SK-N-MC (cell line): ENCODE measurements around the gene NAT14.
A peak's percentile ranks its signal among the peaks of the same experiment; 100 is the strongest.

Experiments
- DNase-seq: peaks from one replicate; pipeline ENCODE4 v3.0.0-alpha.2; 2011; ENCODE audit warnings: low read depth, low spot score
- H3K27ac ChIP-seq: fragments of 200-600 bp; sonication (generic); 2 replicates; pipeline ENCODE4 v1.5.1; 2016; ENCODE audit warnings: mixed run types
- H3K36me3 ChIP-seq: fragments of 200-600 bp; sonication (generic); 2 replicates; pipeline ENCODE4 v1.6.1; 2017; ENCODE audit warnings: antibody characterized with exemption, low read length, mixed read lengths; ENCODE audit not compliant: insufficient read depth
- H3K4me3 ChIP-seq: fragments of 200-600 bp; sonication (generic); 2 replicates; pipeline ENCODE4 v1.5.1; 2016
- H3K9ac ChIP-seq: fragments of 200-600 bp; sonication (generic); 2 replicates; pipeline ENCODE4 v1.8.0; 2017; ENCODE audit warnings: mixed run types, mixed read lengths; ENCODE audit not compliant: insufficient read length
- H3K9me3 ChIP-seq: fragments of 200-600 bp; sonication (generic); 2 replicates; pipeline ENCODE4 v1.6.1; 2017; ENCODE audit warnings: low read depth, mild to moderate bottlenecking, antibody characterized with exemption, low read length, moderate library complexity, mixed read lengths
- EZH2 ChIP-seq: fragments of 200-600 bp; sonication (generic); IDR thresholded peaks from one replicate; pipeline ENCODE4 v1.6.1; 2017; ENCODE audit warnings: antibody characterized with exemption
- FOXP2 ChIP-seq: optimal IDR thresholded peaks from 2 replicates; pipeline ENCODE3; 2011; ENCODE audit warnings: mild to moderate bottlenecking, moderate library complexity; ENCODE audit not compliant: insufficient read depth; ENCODE audit errors: extremely low read length, control extremely low read depth
- POLR2AphosphoS5 ChIP-seq: IDR thresholded peaks from 2 replicates; pipeline ENCODE4 v1.6.1; 2012; ENCODE audit warnings: mild to moderate bottlenecking, low read depth, low read length, borderline replicate concordance

Gene NAT14

DNA sequence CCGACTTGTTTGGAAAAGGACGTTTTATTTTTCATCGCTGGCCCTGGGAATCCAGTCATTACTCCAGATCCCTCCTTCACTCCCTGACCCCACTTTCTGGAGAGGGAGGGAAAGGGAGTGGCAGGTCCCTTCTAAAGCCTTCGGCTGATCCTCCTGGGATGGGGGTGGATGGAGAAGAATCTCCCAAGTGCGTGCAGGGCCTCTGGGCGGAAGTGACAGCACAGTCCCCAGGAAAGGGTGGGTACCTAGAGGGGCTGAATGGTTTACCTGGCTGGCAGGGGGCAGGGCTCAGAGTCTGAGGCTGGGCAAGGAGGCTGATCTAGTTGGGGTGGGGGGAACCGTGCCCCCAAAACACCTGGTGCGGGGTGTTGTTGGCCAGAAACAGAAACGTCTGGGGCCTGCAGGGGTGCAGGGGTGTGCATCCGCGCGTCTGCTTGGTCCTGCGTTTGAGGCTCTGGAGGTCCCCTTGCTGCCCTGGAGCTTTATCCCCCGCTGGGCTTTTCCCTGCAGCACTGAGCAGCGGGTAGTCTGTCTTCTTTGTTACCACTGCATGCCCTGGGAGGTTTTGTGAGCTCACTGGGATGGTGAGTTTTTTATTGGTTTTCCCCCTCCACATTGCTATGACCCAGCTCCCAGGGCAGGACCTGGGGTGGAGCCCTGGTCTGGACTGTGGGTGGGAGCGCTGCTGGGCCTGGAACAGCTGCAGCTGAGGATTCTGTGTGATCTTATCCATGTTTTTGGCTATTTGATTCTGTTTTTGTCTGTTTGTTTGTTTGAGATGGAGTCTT, 11.6 kb upstream of the NAT14 start:
- H3K9ac ChIP-seq, result no peak overlapping the region
- TF ChIP-seq FOXP2 (no peak), POLR2AphosphoS5 (no peak), EZH2 (no peak)
- H3K36me3 ChIP-seq, result no peaks in the 10 kb centered on the region
- no peak overlapping the region for H3K27ac ChIP-seq
- H3K9me3 ChIP-seq, result no peaks in the 10 kb centered on the region
- no peak overlapping the region for H3K4me3 ChIP-seq
- DNase-seq, result no peak

DNA sequence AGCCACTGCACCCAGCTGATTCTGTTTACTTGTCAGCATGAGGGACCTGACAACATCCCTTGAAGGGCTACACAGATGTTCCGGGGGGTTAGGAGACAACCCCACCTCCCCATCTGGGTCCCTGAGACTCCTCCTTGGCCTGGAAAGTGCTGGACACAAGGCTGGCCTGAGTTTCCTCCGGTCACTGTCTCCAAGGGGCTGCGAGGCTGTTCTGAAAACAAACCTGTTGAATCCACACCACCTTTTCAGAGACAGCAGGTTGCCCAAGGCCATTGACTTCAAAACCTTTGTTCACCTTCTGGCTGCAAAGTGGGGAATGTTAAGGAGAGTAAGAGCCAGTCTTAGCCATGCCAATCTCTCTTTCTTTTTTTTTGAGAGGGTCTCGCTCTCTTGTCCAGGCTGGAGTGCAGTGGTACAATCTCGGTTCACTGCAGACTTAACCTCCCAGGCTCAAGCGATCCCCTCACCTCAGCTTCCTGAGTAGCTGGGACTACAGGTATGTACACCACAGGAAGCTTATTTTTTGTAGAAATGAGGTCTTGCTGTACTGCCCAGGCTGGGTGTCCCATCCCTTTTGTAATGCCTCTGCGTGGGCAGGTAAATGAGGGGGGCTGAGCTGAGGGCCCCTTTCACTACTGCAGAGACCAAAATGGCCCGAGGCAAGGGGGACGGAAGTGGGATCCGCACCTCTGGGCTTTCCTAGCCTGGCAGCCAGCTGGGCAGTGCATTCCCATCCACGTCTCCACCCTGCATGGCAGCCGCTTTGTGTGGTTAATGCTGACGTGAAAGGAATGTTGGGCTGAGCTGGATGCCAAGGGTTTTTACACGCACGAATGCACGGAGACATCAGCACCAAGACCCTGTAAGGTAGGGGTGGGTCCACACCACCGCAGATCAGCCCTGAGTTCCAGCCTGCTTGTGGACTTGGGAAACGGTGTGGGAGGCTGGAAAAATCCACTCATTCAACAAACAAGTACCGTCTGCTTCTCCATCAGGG, 10.4 kb upstream of the NAT14 start:
- Histone ChIP-seq H3K27ac (no peak overlapping the region), H3K9me3 (no peaks in the 10 kb centered on the region), H3K36me3 (no peaks in the 10 kb centered on the region), H3K4me3 (no peak overlapping the region), H3K9ac (no peak overlapping the region)
- no peak for TF ChIP-seq POLR2AphosphoS5
- no peak for TF ChIP-seq FOXP2
- no peak for TF ChIP-seq EZH2
- no peak for DNase-seq

- H3K4me3 ChIP-seq, result peak within 1 kb of the TSS; percentile 89
- H3K36me3 ChIP-seq, result no peaks in the 10 kb centered on the region
- peak within 1 kb of the TSS; percentile 95 for H3K27ac ChIP-seq
- DNase-seq, result peak; percentile 89
- H3K9me3 ChIP-seq, result no peaks in the 10 kb centered on the region
- no peak for TF ChIP-seq FOXP2
- TF ChIP-seq POLR2AphosphoS5, result peak; percentile 58
- H3K9ac ChIP-seq, result peak within 1 kb of the TSS; percentile 88
Observed at GRCh38 chr19:55476100-55476775, 8.8 kb upstream of the NAT14 start, which contains the start of gene ZNF628. TSS of gene ZNF628 (plus strand) at chr19:55476617. CDS start at chr19:55479911, 3,294 bp downstream.

DNA sequence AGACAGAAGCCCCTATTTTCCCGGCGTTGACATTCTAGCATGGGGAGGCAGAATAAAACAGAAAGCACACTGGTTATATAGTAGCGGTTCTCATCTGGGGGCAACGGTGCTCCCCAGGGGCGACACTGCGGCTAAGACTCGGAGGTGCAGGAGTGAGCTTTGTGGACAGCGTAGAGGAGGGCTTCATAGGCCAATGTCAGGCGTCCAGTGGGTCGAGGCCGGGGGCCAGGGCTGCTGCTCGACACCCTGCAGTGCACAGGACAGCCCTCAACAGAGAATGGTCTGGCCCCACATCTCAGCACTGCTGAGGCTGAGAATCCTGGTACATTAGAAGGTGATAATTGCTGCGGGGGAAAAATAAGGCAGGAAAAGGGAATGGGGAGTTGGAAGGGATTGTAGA, 7.1 kb upstream of the NAT14 start:
- no peaks in the 10 kb centered on the region for H3K9me3 ChIP-seq
- H3K4me3 ChIP-seq, result peak overlapping the region; percentile 89
- DNase-seq, result no peak
- H3K9ac ChIP-seq, result peak overlapping the region; percentile 55
- TF ChIP-seq POLR2AphosphoS5 (no peak), FOXP2 (no peak), EZH2 (no peak)
- H3K36me3 ChIP-seq, result no peaks in the 10 kb centered on the region
- no peak overlapping the region for H3K27ac ChIP-seq

- H3K9me3 ChIP-seq, result no peaks in the 10 kb centered on the region
- H3K4me3 ChIP-seq, result no peak overlapping the region
- H3K36me3 ChIP-seq, result no peaks in the 10 kb centered on the region
- TF ChIP-seq POLR2AphosphoS5, result no peak
- no peak for TF ChIP-seq FOXP2
- TF ChIP-seq EZH2, result no peak
- DNase-seq, result no peak
- peak overlapping the region; percentile 55 for H3K9ac ChIP-seq
- H3K27ac ChIP-seq, result no peak overlapping the region
Observed at GRCh38 chr19:55478364-55478763, 6.6 kb upstream of the NAT14 start.

- H3K27ac ChIP-seq, result no peak overlapping the region
- no peak overlapping the region for H3K9ac ChIP-seq
- no peaks in the 10 kb centered on the region for H3K36me3 ChIP-seq
- no peaks in the 10 kb centered on the region for H3K9me3 ChIP-seq
- TF ChIP-seq FOXP2 (no peak), EZH2 (no peak), POLR2AphosphoS5 (no peak)
- no peak for DNase-seq
- no peak overlapping the region for H3K4me3 ChIP-seq
Observed at GRCh38 chr19:55479045-55479444, 5.9 kb upstream of the NAT14 start.

DNA sequence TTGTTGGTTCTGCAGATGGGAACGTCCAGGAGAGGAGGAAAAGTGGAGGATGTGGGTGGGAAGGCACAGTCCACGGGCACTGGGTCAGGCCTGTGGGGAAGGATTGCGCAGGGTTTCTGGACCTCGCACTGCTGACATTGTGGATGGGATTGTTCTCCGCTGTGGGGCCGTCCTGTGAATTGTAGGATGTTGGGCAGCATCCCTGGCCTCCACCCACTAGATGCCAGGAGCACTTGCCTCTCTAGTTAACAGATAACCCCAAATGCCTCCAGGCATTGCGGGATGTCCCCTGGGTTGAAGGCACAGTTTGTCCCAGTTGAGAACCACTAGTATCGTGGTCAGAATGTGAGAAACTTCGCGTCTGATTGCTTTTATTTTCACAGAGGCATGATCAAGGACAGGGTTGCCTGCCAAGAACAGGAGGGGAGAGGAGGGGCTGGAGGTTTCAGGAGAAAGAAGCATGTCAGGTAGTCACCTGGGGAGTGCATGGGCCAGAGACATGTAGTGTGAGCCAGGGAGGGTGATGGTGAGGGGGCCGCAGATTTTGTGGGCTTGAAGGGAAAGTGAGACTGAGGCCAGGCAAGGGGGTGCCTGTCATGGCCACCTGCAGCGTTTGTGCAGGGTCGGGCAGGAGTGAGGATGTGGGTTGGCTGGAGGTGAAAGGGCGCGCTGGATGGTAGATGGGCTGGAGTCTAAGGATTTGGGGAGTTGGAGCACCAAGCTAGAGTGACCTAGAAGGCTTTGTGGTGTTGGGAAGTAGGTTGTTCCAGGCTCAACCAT, 5.3 kb upstream of the NAT14 start:
- DNase-seq, result no peak
- Histone ChIP-seq H3K36me3 (no peaks in the 10 kb centered on the region), H3K4me3 (no peak overlapping the region), H3K9me3 (no peaks in the 10 kb centered on the region), H3K9ac (no peak overlapping the region), H3K27ac (no peak overlapping the region)
- TF ChIP-seq FOXP2, result no peak
- no peak for TF ChIP-seq POLR2AphosphoS5
- TF ChIP-seq EZH2, result no peak
